ENCODE results near the gene PLA2G15. TPM values are rescaled to one million over a fixed set of nuclear protein-coding genes. Genes with fewer than 3 reads are reported as not detected.
A peak's percentile ranks its signal among the peaks of the same experiment; 100 is the strongest.

PLA2G15 gene
- total RNA-seq, 1 donor from 2014 or later, result 46.7 TPM

DNA sequence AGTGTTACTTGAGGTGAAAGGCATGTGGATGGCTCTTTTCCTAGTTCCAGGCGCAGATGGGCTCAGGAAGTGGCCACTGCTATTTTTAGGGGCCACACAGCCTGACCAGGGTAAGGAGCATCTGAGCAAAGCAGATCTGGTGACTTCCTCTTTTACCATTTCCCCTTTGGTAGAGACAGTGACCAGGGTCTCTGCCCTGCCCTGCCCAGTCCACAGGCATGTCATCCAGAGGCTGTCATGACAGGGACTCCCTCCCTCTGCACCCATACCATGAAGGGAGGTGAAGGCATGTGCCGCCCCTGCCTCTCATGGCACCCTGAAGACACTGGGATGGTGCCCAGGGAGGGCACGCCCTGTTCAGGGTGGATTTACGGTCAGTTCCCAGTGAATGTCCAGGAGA, 2.2 kb downstream of the PLA2G15 start:
- intact Hi-C loops (cut with DNase I), result loop anchor here (2.0 to 5.0 kb wide), 2 partner anchors 17 to 65 kb away; partner anchors contain the start of genes PRMT7, SLC7A6 and SLC7A6OS
- DNase-seq (ENCODE audit: low spot score), result no peak

DNA sequence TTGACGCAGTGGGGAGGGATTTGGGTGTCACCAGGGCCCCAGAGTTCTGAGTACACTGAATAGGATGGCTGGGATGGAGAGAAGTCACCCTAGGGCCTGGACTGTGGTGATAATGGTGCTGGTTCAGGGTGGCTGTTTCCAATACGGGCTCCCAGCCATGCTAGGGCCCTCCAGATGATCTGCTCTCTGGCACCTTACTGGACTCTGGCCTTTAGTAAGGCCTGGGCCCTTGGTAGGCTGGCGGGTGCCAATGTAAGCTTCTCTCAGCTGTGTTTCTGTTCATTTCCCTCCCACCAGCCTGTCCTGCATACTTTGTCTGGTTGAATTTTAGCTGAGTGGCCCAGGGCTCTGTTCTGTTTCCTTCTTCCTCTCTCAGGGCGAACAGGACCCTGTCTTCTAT, 2.8 kb downstream of the PLA2G15 start:
- intact Hi-C loops (cut with DNase I), result loop anchor here (2.0 to 5.0 kb wide), 2 partner anchors 17 to 64 kb away; partner anchors contain the start of genes PRMT7, SLC7A6 and SLC7A6OS
- no peak for DNase-seq (ENCODE audit: low spot score)

DNA sequence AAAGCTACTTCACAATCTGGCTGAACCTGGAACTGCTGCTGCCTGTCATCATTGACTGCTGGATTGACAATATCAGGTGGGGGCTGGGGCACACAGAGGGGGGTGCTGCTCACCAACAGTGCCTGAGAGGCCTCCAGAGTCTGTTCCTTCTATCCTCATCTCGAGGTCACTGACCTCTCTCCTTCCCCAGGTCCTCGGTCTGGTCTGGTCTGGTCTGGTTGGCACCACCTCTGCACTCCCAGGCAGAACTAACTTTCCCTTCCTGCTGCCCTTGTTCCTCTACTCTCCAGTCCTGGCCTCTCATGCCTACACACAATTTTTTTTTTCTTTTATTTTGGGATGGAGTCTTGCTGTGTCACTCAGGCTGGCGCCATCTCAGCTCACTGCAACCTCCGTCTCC, 4.2 kb downstream of the PLA2G15 start:
- no peak for DNase-seq (ENCODE audit: low spot score)
- intact Hi-C loops (cut with DNase I), result loop anchor here (5.0 kb wide), 1 partner anchor 63 kb away; the partner anchor contains the start of genes PRMT7 and SLC7A6OS

- intact Hi-C loops (cut with DNase I), result no loop called here
- DNase-seq (ENCODE audit: low spot score), result no peak
These were observed 5.8 kb downstream of the PLA2G15 start for GRCh38 chr16:68250951-68251350.

- no peak for DNase-seq (ENCODE audit: low spot score)
- intact Hi-C loops (cut with DNase I), result no loop called here
These were observed 6.7 kb downstream of the PLA2G15 start for GRCh38 chr16:68251832-68252231.

DNA sequence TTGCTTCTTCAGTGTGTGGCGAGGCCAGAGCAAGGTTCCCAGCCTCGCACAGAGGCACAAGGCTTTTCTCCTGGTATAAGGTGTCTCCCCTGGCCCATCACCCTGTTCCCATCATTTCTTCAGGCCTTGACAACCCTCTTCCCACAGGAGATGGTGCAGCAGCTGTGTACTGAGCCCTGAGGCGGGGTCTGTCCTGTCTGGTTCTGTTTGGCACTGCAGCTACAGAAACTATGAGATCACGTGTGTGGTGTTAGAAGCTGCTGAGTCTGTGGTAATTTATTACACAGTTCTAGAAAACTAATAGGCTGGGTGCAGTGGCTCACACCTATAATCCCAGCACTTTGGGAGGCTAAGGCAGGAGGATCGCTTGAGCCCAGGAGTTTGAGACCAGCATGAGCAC, 7.2 kb downstream of the PLA2G15 start:
- DNase-seq (ENCODE audit: low spot score), result no peak
- intact Hi-C loops (cut with DNase I), result no loop called here

DNA sequence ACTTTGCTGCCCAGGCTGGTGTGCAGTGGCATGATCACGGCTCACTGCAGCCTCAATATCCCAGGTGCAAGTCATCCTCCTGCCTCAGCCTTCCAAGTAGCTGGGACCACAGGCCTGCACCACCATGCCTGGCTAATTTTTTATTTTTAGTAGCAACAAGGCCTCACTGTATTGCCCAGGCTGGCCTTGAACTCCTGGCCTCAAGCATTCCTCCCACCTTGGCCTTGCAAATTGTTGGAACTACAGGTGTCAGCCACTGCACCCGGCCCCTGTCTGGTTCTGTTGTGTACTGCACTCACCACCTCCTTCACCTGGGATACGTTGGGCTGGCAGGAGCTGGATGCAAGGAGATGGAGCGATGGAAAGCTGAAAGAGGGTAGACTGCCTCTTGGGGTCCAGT, 8.5 kb downstream of the PLA2G15 start:
- DNase-seq (ENCODE audit: low spot score), result no peak
- intact Hi-C loops (cut with DNase I), result no loop called here

GRCh38 chr16:68255712-68256111, 10.5 kb downstream of the PLA2G15 start:
- no peak for DNase-seq (ENCODE audit: low spot score)
- intact Hi-C loops (cut with DNase I), result no loop called here

DNA sequence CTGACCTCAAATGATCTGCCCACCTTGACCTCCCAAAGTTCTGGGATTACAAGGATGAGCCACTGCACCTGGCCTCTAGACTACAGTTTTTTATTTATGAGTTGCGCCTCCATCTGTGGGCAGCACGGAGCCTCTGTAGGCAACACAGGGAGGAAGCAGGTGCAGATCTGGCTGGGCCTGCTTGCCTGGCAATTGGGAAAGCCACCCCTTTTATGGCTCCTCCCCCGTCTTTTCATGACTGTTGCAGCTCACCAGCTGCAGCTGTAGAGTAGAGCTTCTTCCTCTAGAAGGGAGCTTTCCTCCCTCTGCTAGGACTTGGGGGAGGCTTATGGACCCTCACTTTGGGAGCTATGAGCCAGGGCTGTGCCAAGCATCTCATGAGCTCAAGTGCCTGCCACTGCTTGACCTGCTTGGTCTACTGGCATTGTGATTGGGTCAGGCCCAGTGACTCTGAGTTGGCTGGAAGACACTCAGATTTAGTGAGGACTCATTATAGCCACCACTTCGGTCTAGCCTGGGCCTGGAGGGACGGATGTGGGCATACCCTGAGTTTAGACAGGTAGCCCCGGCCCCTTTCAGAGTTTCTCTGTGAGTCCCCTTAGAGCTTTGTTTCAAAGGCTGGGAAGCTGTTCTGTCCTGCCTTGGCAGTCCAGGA, 12.2 kb downstream of the PLA2G15 start:
- no peak for DNase-seq (ENCODE audit: low spot score)
- intact Hi-C loops (cut with DNase I), result no loop called here

DNA sequence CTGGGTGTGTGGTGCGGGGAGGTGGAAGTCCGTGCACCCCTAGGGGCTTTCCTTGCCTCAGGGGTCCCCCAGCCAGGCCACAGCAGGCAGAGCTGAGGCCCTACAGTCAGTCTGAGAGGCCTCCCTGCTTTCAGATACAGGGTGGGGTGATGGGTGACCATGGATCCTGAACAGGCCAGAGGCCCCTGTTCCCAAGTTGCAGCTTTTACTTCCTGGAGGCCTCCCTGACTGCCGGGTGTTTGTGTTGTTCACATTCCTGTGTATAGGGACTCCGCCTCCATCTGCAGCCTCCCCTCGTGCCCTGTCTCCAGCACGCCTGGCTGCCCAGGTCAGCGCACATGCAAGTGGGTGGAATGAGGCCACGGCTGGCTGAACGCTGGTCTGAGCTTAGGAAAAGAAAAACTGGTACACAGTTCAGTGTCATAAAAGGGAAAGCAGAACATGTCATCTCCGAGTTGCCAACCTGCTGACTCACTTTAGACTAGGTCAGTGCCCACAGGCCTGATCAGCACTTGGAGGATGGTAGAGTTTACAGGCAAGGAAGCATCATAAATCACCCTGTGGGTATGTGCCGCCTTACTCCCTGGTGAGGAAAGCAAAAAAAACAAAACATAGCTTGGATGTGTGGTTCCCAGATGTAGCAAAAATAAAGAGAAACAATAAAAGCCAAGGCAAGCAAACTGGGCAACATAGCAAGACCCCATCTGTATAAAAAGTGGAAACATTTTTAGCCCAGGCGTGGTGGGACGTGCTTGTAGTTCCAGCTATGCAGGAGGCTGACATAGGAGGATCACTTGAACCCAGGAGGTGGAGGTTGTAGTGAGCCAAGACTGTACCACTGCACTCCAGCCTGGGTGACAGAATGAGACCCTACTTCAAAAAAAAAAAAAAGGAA, 13.0 kb downstream of the PLA2G15 start:
- no peak for DNase-seq (ENCODE audit: low spot score)
- intact Hi-C loops (cut with DNase I), result no loop called here

DNA sequence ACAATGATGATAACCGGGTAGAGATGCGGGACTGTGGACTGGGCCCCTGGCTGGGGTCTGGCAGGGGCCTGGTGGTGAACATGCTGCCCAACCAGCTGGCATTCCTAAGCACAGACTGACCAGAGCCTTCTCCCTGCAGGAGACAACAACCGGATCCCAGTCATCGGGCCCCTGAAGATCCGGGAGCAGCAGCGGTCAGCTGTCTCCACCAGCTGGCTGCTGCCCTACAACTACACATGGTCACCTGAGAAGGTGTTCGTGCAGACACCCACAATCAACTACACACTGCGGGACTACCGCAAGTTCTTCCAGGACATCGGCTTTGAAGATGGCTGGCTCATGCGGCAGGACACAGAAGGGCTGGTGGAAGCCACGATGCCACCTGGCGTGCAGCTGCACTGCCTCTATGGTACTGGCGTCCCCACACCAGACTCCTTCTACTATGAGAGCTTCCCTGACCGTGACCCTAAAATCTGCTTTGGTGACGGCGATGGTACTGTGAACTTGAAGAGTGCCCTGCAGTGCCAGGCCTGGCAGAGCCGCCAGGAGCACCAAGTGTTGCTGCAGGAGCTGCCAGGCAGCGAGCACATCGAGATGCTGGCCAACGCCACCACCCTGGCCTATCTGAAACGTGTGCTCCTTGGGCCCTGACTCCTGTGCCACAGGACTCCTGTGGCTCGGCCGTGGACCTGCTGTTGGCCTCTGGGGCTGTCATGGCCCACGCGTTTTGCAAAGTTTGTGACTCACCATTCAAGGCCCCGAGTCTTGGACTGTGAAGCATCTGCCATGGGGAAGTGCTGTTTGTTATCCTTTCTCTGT, 14.0 kb downstream of the PLA2G15 start:
- DNase-seq (ENCODE audit: low spot score), result no peak
- intact Hi-C loops (cut with DNase I), result no loop called here

- intact Hi-C loops (cut with DNase I), result loop anchor here (1.0 to 5.0 kb wide), 3 partner anchors 17 to 48 kb away; partner anchors contain the start of gene PRMT7
- no peak for DNase-seq (ENCODE audit: low spot score)
These were observed 18.5 kb downstream of the PLA2G15 start for GRCh38 chr16:68263559-68264127.

- intact Hi-C loops (cut with DNase I), result loop anchor here (1.0 to 5.0 kb wide), 3 partner anchors 18 to 47 kb away; partner anchors contain the start of gene PRMT7
- peak; percentile 91 for DNase-seq (ENCODE audit: low spot score)
These were observed 19.2 kb downstream of the PLA2G15 start, which contains the start of gene SLC7A6 for GRCh38 chr16:68264128-68265077. Gene SLC7A6, plus strand, starts transcription at chr16:68264526. Its CDS starts 10,201 bp downstream, at chr16:68274727.

- intact Hi-C loops (cut with DNase I), result loop anchor here (2.0 kb wide), 1 partner anchor 18 kb away; no protein-coding TSS in a partner anchor
- DNase-seq (ENCODE audit: low spot score), result peak; percentile 79
These were observed 20.1 kb downstream of the PLA2G15 start for GRCh38 chr16:68265078-68265920.

DNA sequence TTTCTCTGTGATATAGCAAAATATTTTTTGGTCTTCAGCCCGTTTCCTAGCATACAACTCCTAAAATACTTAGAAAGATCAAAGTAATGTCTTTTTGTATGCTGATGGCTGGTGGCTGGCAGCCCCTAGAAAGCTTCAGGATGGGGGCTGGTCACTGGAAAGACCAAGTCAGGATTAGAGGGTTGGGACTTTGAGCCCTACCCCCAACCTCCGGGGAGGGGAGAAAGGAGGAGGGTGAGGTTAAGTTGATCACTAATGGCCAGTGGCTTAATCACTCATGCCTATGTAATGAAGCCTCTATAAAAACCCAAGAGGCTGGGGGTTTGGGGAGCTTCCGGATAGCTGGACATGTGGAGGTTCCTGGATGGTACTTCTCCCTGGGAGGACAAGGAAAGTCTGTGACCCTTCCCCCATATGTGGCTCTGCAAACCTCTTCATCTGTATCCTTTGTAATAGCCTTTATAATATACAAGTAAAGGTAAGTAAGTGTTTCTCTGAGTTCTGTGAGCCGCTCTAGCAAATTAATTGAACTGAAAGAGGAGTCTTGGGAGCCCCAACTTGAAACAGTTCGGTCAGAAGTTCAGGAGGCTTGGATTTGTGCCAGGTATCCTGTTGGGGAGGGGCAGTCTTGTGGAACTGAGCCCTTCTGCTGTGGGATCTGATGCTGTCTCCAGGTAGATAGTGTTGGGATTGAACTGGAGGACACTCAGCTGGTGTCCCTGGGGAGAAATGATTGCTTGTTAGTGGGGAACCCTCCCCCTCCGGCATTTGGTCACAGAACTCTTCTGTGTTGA, 22.6 kb downstream of the PLA2G15 start:
- no peak for DNase-seq (ENCODE audit: low spot score)
- intact Hi-C loops (cut with DNase I), result no loop called here

- no peak for DNase-seq (ENCODE audit: low spot score)
- intact Hi-C loops (cut with DNase I), result no loop called here
These were observed 24.6 kb downstream of the PLA2G15 start for GRCh38 chr16:68269793-68270192.

Data from cardiac septum (tissue), 1 donor.